Uterus (tissue), 2 donors: ENCODE results near the gene NKG7.

Experiments
- CTCF ChIP-seq, 4 experiments: fragments of 200-600 bp in 2 of 4; fragments of 450-650 bp in 2 of 4; sonication (generic) in 2 of 4; IDR thresholded peaks; one replicate each; pipeline ENCODE4 v1.5.1; 2016 to 2019; ENCODE audit warnings: antibody characterized with exemption in 4 of 4, mild to moderate bottlenecking in 2 of 4, moderate library complexity in 1 of 4
- POLR2A ChIP-seq, 2 donors: fragments of 450-650 bp; IDR thresholded peaks; one replicate each; pipeline ENCODE4 v1.6.1; 2016; ENCODE audit warnings: antibody characterized with exemption in 2 of 2, mild to moderate bottlenecking in 1 of 2, moderate library complexity in 1 of 2

- TF ChIP-seq CTCF (IDR thresholded peaks at IDR 0.05) (no peak), POLR2A (IDR thresholded peaks at IDR 0.05) (no peak)
These were observed 27.3 kb downstream of the NKG7 start for GRCh38 chr19:51345076-51345620.
